ENCODE data around the gene SMG1.

SMG1 gene

GRCh38 chr16:18846416-18846815, 79.8 kb downstream of the SMG1 start:
- no peak for DNase-seq

GRCh38 chr16:18842565-18842964, 83.6 kb downstream of the SMG1 start:
- no peak for DNase-seq

- no peak for DNase-seq
These were observed 84.2 kb downstream of the SMG1 start for GRCh38 chr16:18841833-18842525.

- DNase-seq = no peak
These were observed 86.7 kb downstream of the SMG1 start for GRCh38 chr16:18839555-18839954.

GRCh38 chr16:18836702-18837101, 89.5 kb downstream of the SMG1 start:
- DNase-seq = no peak

- DNase-seq = no peak
These were observed 91.3 kb downstream of the SMG1 start for GRCh38 chr16:18834864-18835263.

- DNase-seq = no peak
These were observed 92.3 kb downstream of the SMG1 start for GRCh38 chr16:18833707-18834505.

- no peak for DNase-seq
These were observed 93.6 kb downstream of the SMG1 start for GRCh38 chr16:18832613-18833012.

- no peak for DNase-seq
These were observed 94.2 kb downstream of the SMG1 start for GRCh38 chr16:18832006-18832405.

- DNase-seq = no peak
These were observed 97.0 kb downstream of the SMG1 start for GRCh38 chr16:18829251-18829650.

- no peak for DNase-seq
These were observed 98.3 kb downstream of the SMG1 start for GRCh38 chr16:18827890-18828289.

- no peak for DNase-seq
These were observed 109.9 kb downstream of the SMG1 start for GRCh38 chr16:18816286-18816685.

- DNase-seq = no peak
These were observed 114.3 kb downstream of the SMG1 start for GRCh38 chr16:18811925-18812324.

GRCh38 chr16:18809165-18809564, 117.0 kb downstream of the SMG1 start:
- no peak for DNase-seq

GRCh38 chr16:18805257-18805773, 120.9 kb downstream of the SMG1 start:
- DNase-seq = no peak

GRCh38 chr16:18804540-18804939, 121.7 kb downstream of the SMG1 start:
- no peak for DNase-seq

GRCh38 chr16:18803569-18804462, 122.4 kb downstream of the SMG1 start:
- no peak for DNase-seq

- DNase-seq = no peak
These were observed 123.4 kb downstream of the SMG1 start for GRCh38 chr16:18802767-18803343.

GRCh38 chr16:18801145-18801972, 124.8 kb downstream of the SMG1 start, which contains the start of gene ARL6IP1:
TSS of gene ARL6IP1 (minus strand) at chr16:18801549. CDS start at chr16:18801466, 83 bp downstream.
- DNase-seq = peak; percentile 97

- no peak for DNase-seq
These were observed 125.4 kb downstream of the SMG1 start for GRCh38 chr16:18800775-18801144.

- no peak for DNase-seq
These were observed 125.9 kb downstream of the SMG1 start for GRCh38 chr16:18800293-18800692.
